DMS153 treated with DMSO at 0.1 percent for 48 hours (cell line): ENCODE results near the gene DIO3.
"Not testable (repeated sequence)": the region's sequence is repeated elsewhere in the genome, so short reads cannot be mapped to it uniquely, and the experiment has no call there.

ENCODE experiments used
- DNase-seq: peaks from one replicate; lab custom pipeline; 2025; ENCODE audit not compliant: unreplicated experiment; lab: John Stamatoyannopoulos, UW

The DIO3 gene

GRCh38 chr14:101540481-101541462, 20.5 kb upstream of the DIO3 start:
- DNase-seq, result no peak

- no peak for DNase-seq
Measured at GRCh38 chr14:101542391-101542790, 18.9 kb upstream of the DIO3 start.

- no peak for DNase-seq
Measured at GRCh38 chr14:101543814-101544213, 17.5 kb upstream of the DIO3 start.

GRCh38 chr14:101544550-101544949, 16.7 kb upstream of the DIO3 start:
- DNase-seq, result no peak

GRCh38 chr14:101546706-101547105, 14.6 kb upstream of the DIO3 start:
- DNase-seq, result no peak

- DNase-seq, result no peak
Measured at GRCh38 chr14:101547107-101547738, 14.1 kb upstream of the DIO3 start.

GRCh38 chr14:101547961-101548669, 13.2 kb upstream of the DIO3 start:
- DNase-seq, result no peak

GRCh38 chr14:101548710-101549109, 12.6 kb upstream of the DIO3 start:
- DNase-seq, result no peak

- DNase-seq, result no peak
Measured at GRCh38 chr14:101549154-101549553, 12.1 kb upstream of the DIO3 start.

GRCh38 chr14:101550202-101550912, 10.9 kb upstream of the DIO3 start:
- DNase-seq, result not testable (repeated sequence)

- DNase-seq, result no peak
Measured at GRCh38 chr14:101551729-101552595, 9.3 kb upstream of the DIO3 start.

- no peak for DNase-seq
Measured at GRCh38 chr14:101552786-101553231, 8.5 kb upstream of the DIO3 start.

GRCh38 chr14:101553393-101553792, 7.9 kb upstream of the DIO3 start:
- DNase-seq, result no peak

- DNase-seq, result no peak
Measured at GRCh38 chr14:101553931-101554330, 7.4 kb upstream of the DIO3 start.

GRCh38 chr14:101554991-101555668, 6.2 kb upstream of the DIO3 start:
- no peak for DNase-seq

- not testable (repeated sequence) for DNase-seq
Measured at GRCh38 chr14:101555669-101556043, 5.6 kb upstream of the DIO3 start.

GRCh38 chr14:101556131-101556530, 5.2 kb upstream of the DIO3 start:
- no peak for DNase-seq

GRCh38 chr14:101556566-101557320, 4.6 kb upstream of the DIO3 start:
- no peak for DNase-seq

GRCh38 chr14:101557321-101557695, 4.0 kb upstream of the DIO3 start:
- DNase-seq, result no peak
